Karpas-422 (cell line): ENCODE measurements around the gene DHODH. TPM values are rescaled to one million over a fixed set of nuclear protein-coding genes. Genes with fewer than 3 reads are reported as not detected.
"Not testable (repeated sequence)": the region's sequence is repeated elsewhere in the genome, so short reads cannot be mapped to it uniquely, and the experiment has no call there.

Experiments used
- DNase-seq: peaks from one replicate; pipeline ENCODE4 v3.0.0-alpha.2; 2015
- H2AFZ ChIP-seq: fragments of 200-600 bp; sonication (generic); 2 replicates; pipeline ENCODE4 v1.6.1; 2014; ENCODE audit warnings: antibody characterized with exemption, low read length, mixed read lengths
- H3K27ac ChIP-seq: fragments of 200-600 bp; sonication (generic); 2 replicates; pipeline ENCODE4 v1.5.1; 2014; ENCODE audit warnings: mild to moderate bottlenecking, low read length, moderate library complexity
- H3K27me3 ChIP-seq: fragments of 200-600 bp; sonication (generic); 2 replicates; pipeline ENCODE4 v1.6.1; 2014; ENCODE audit warnings: low read length, mixed read lengths
- H3K36me3 ChIP-seq: fragments of 200-600 bp; sonication (generic); 2 replicates; pipeline ENCODE4 v1.6.1; 2014; ENCODE audit warnings: low read length, mixed read lengths; ENCODE audit not compliant: insufficient read depth
- H3K4me1 ChIP-seq: fragments of 200-600 bp; sonication (generic); 2 replicates; pipeline ENCODE4 v1.6.1; 2014; ENCODE audit warnings: mild to moderate bottlenecking, low read length, mixed read lengths
- H3K4me2 ChIP-seq: fragments of 200-600 bp; sonication (generic); 2 replicates; pipeline ENCODE4 v1.6.1; 2014; ENCODE audit warnings: low read length, low read depth, mild to moderate bottlenecking; ENCODE audit not compliant: poor library complexity, severe bottlenecking
- H3K4me3 ChIP-seq: fragments of 200-600 bp; sonication (generic); 2 replicates; pipeline ENCODE4 v1.5.1; 2014; ENCODE audit warnings: mild to moderate bottlenecking, antibody characterized with exemption, low read length, mixed read lengths
- H3K79me2 ChIP-seq: fragments of 200-600 bp; sonication (generic); 2 replicates; pipeline ENCODE4 v1.6.1; 2014; ENCODE audit warnings: mild to moderate bottlenecking, low read length, mixed read lengths
- H3K9ac ChIP-seq: fragments of 200-600 bp; sonication (generic); 2 replicates; pipeline ENCODE4 v1.6.0; 2014; ENCODE audit warnings: low read length
- H3K9me2 ChIP-seq: fragments of 200-600 bp; sonication (generic), shearing (Covaris generic); replicated peaks from 2 replicates; pipeline ENCODE4 v1.6.0; 2014; ENCODE audit warnings: mild to moderate bottlenecking, low read length, moderate library complexity; ENCODE audit not compliant: insufficient read depth
- H3K9me3 ChIP-seq: fragments of 300-700, 200-600 bp; sonication (generic); 2 replicates; pipeline ENCODE4 v1.6.1; 2014; ENCODE audit warnings: low read length, mixed read lengths
- H4K20me1 ChIP-seq: fragments of 200-600 bp; sonication (generic); 2 replicates; pipeline ENCODE4 v1.6.1; 2014; ENCODE audit warnings: mild to moderate bottlenecking, antibody characterized with exemption, low read length, low read depth; ENCODE audit not compliant: insufficient read depth
- small RNA-seq: library from RNA; depleted of rRNA; stranded (forward); fragments of <200 nt; gene quantifications from one replicate; pipeline ENCODE3, GENCODE V24; 2014
- total RNA-seq: library from RNA; depleted of rRNA; stranded (reverse); fragments of >200 nt; shearing (Covaris generic); gene quantifications from 2 replicates; pipeline ENCODE4 v1.2.3, GENCODE V29; 2014; ENCODE audit warnings: low replicate concordance; rRNA removed

Gene DHODH
- total RNA-seq, 1 experiment from 2014 or later, result 7.6 TPM

GRCh38 chr16:72064361-72064894, 55.9 kb downstream of the DHODH start:
- no peak overlapping the region for H3K27ac ChIP-seq
- no peak overlapping the region for H3K4me3 ChIP-seq
- H3K9me3 ChIP-seq, result no peaks in the 10 kb centered on the region
- no peak overlapping the region for H3K9ac ChIP-seq
- no peaks in the 10 kb centered on the region for H3K79me2 ChIP-seq
- no peak for DNase-seq
- no peak overlapping the region for H2AFZ ChIP-seq
- no peaks in the 10 kb centered on the region for H3K9me2 ChIP-seq
- H3K27me3 ChIP-seq, result no peaks in the 10 kb centered on the region
- no peaks in the 10 kb centered on the region for H4K20me1 ChIP-seq
- no peaks in the 10 kb centered on the region for H3K4me1 ChIP-seq
- no peaks in the 10 kb centered on the region for H3K36me3 ChIP-seq
- H3K4me2 ChIP-seq, result no peak overlapping the region

GRCh38 chr16:72066747-72067146, 58.2 kb downstream of the DHODH start:
- Histone ChIP-seq H3K9ac (no peak overlapping the region), H3K4me3 (no peak overlapping the region), H4K20me1 (no peaks in the 10 kb centered on the region), H3K9me2 (no peaks in the 10 kb centered on the region), H3K9me3 (no peaks in the 10 kb centered on the region), H3K36me3 (no peaks in the 10 kb centered on the region), H2AFZ (no peak overlapping the region), H3K4me1 (peaks cover 7% of the 10 kb centered on the region), H3K79me2 (no peaks in the 10 kb centered on the region), H3K27me3 (no peaks in the 10 kb centered on the region), H3K4me2 (no peak overlapping the region), H3K27ac (no peak overlapping the region)
- peak; percentile 68 for DNase-seq

GRCh38 chr16:72068930-72069329, 60.4 kb downstream of the DHODH start:
- no peaks in the 10 kb centered on the region for H3K27me3 ChIP-seq
- no peak overlapping the region for H3K4me3 ChIP-seq
- no peak overlapping the region for H3K27ac ChIP-seq
- H3K9me3 ChIP-seq, result no peaks in the 10 kb centered on the region
- no peak overlapping the region for H3K9ac ChIP-seq
- DNase-seq, result no peak
- H3K79me2 ChIP-seq, result no peaks in the 10 kb centered on the region
- H3K36me3 ChIP-seq, result no peaks in the 10 kb centered on the region
- H2AFZ ChIP-seq, result no peak overlapping the region
- no peak overlapping the region for H3K4me2 ChIP-seq
- no peaks in the 10 kb centered on the region for H3K9me2 ChIP-seq
- no peaks in the 10 kb centered on the region for H4K20me1 ChIP-seq
- H3K4me1 ChIP-seq, result peaks cover 7% of the 10 kb centered on the region

- Histone ChIP-seq H4K20me1 (no peaks in the 10 kb centered on the region), H3K4me3 (no peak overlapping the region), H3K79me2 (no peaks in the 10 kb centered on the region), H3K36me3 (no peaks in the 10 kb centered on the region), H3K9ac (no peak overlapping the region), H2AFZ (no peak overlapping the region), H3K4me1 (peaks cover 7% of the 10 kb centered on the region), H3K27ac (no peak overlapping the region), H3K9me2 (no peaks in the 10 kb centered on the region), H3K27me3 (no peaks in the 10 kb centered on the region), H3K4me2 (no peak overlapping the region), H3K9me3 (no peaks in the 10 kb centered on the region)
- no peak for DNase-seq
These were observed 64.2 kb downstream of the DHODH start for GRCh38 chr16:72072514-72073342.

GRCh38 chr16:72073560-72074230, 65.2 kb downstream of the DHODH start:
- Histone ChIP-seq H3K4me2 (no peak overlapping the region), H3K36me3 (no peaks in the 10 kb centered on the region), H4K20me1 (no peaks in the 10 kb centered on the region), H3K79me2 (no peaks in the 10 kb centered on the region), H3K9ac (no peak overlapping the region), H3K4me3 (no peak overlapping the region), H3K27ac (no peak overlapping the region), H3K9me2 (no peaks in the 10 kb centered on the region), H3K27me3 (no peaks in the 10 kb centered on the region), H3K4me1 (peaks cover 7% of the 10 kb centered on the region), H2AFZ (no peak overlapping the region), H3K9me3 (no peaks in the 10 kb centered on the region)
- no peak for DNase-seq

- H3K4me3 ChIP-seq, DNase-seq, H3K9me3 ChIP-seq, H4K20me1 ChIP-seq, H3K36me3 ChIP-seq, H2AFZ ChIP-seq, H3K27ac ChIP-seq, H3K79me2 ChIP-seq, H3K9me2 ChIP-seq, H3K4me1 ChIP-seq, H3K9ac ChIP-seq, H3K4me2 ChIP-seq, H3K27me3 ChIP-seq: not testable (repeated sequence)
These were observed 66.5 kb downstream of the DHODH start for GRCh38 chr16:72075067-72075466.

Small RNA genes within 50 kb of the gene (small RNA-seq; reads per million reads assigned to genes)
- gene RPL39P31, result not detected

Other genes with a start within 250 kb of the DHODH start
- gene AP1G1, start 199.9 kb upstream of the DHODH start, total RNA-seq, result 71.0 and 78.8 TPM in 2 replicates
- gene ATXN1L, start 162.8 kb upstream of the DHODH start, total RNA-seq, result 12.2 and 15.1 TPM in 2 replicates
- gene ZNF821, start 124.6 kb upstream of the DHODH start, total RNA-seq, result 6.4 and 16.2 TPM in 2 replicates
- gene IST1, start 113.2 kb upstream of the DHODH start, total RNA-seq, result 123 and 160 TPM in 2 replicates
- gene PKD1L3, start 8.3 kb upstream of the DHODH start, total RNA-seq, result not detected in 2 replicates
- gene HP, start 45.8 kb downstream of the DHODH start, total RNA-seq, result not detected in 2 replicates
- gene HPR, start 54.5 kb downstream of the DHODH start, total RNA-seq, result not detected in 2 replicates
- gene TXNL4B, start 84.9 kb downstream of the DHODH start, total RNA-seq, result 11.7 and 15.2 TPM in 2 replicates
- 32.3 and 57.4 TPM in 2 replicates for gene DHX38, start 85.1 kb downstream of the DHODH start, total RNA-seq
- gene PMFBP1, start 163.4 kb downstream of the DHODH start, total RNA-seq, result 0.56 and 1.4 TPM in 2 replicates